ENCODE results near the gene TMEM132D. TPM values are rescaled to one million over a fixed set of nuclear protein-coding genes. Genes with fewer than 3 reads are reported as not detected.

TMEM132D gene
- total RNA-seq, 1 donor from 2014 or later: not detected

DNA sequence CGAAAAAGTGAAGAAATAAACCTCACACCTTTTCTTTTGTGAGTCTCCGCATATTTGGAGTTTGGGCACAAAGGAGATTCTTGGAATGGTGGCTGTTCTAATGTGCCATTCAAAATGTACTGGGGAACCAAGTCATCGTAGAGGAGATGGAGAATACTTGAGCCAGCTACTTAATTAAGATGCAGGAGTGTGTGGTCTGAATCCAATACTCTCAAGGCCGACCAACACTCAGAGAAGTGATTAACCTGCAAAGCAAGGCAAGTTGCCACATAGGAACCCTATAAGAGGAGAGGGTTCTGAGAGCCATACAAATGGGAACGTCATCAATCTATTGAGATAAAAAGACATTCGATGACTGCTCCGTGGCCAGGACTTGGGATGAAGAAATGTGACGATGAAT lies 603.8 kb downstream of the TMEM132D start:
- no peak overlapping the region for H3K4me3 ChIP-seq
- intact Hi-C loops (cut with DNase I): loop anchor here (5.0 kb wide), 1 partner anchor 382 kb away; no protein-coding TSS in a partner anchor
- TF ChIP-seq POLR2AphosphoS5 (IDR thresholded peaks at IDR 0.05; ENCODE audit: insufficient read depth in 1 of 2, low read depth in 1 of 2) (no peak), POLR2A (IDR thresholded peaks at IDR 0.05) (no peak)
- TF ChIP-seq, protein P1, sequence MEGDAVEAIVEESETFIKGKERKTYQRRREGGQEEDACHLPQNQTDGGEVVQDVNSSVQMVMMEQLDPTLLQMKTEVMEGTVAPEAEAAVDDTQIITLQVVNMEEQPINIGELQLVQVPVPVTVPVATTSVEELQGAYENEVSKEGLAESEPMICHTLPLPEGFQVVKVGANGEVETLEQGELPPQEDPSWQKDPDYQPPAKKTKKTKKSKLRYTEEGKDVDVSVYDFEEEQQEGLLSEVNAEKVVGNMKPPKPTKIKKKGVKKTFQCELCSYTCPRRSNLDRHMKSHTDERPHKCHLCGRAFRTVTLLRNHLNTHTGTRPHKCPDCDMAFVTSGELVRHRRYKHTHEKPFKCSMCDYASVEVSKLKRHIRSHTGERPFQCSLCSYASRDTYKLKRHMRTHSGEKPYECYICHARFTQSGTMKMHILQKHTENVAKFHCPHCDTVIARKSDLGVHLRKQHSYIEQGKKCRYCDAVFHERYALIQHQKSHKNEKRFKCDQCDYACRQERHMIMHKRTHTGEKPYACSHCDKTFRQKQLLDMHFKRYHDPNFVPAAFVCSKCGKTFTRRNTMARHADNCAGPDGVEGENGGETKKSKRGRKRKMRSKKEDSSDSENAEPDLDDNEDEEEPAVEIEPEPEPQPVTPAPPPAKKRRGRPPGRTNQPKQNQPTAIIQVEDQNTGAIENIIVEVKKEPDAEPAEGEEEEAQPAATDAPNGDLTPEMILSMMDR (IDR thresholded peaks at IDR 0.05): no peak
- H3K4me1 ChIP-seq: no peaks in the 10 kb centered on the region
- H3K9me3 ChIP-seq: no peaks in the 10 kb centered on the region
- DNase-seq (ENCODE audit: extremely low spot score in 2 of 2): no peak
- H3K27ac ChIP-seq: no peak overlapping the region
- no peaks in the 10 kb centered on the region for H3K27me3 ChIP-seq
- H3K36me3 ChIP-seq: no peaks in the 10 kb centered on the region

DNA sequence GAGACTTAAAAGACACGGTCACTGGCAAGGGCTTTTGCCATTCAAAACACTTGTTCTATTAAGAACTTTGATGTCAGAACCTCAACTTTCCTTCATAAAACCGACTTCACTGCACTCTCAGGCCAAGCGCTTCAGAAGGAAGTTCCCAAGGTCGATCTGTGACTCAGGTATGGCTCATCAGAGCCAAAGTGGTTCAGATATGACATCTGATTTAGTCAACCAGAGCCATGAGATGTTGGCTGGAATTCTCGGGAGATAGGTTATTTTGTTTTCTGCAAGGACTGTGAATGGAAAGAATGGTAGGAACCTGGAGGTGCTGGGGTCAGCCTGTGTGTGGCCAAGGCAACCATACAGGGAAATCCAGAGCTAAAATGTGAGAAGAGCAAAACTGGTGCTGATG lies 604.9 kb downstream of the TMEM132D start:
- TF ChIP-seq, protein P1 (IDR thresholded peaks at IDR 0.05): no peak
- TF ChIP-seq POLR2A (IDR thresholded peaks at IDR 0.05) (no peak), POLR2AphosphoS5 (IDR thresholded peaks at IDR 0.05; ENCODE audit: insufficient read depth in 1 of 2, low read depth in 1 of 2) (no peak)
- no peak for DNase-seq (ENCODE audit: extremely low spot score in 2 of 2)
- Histone ChIP-seq H3K36me3 (no peaks in the 10 kb centered on the region), H3K9me3 (no peaks in the 10 kb centered on the region), H3K4me1 (no peaks in the 10 kb centered on the region), H3K27me3 (no peaks in the 10 kb centered on the region), H3K4me3 (no peak overlapping the region), H3K27ac (no peak overlapping the region)
- intact Hi-C loops (cut with DNase I): no loop called here

- Histone ChIP-seq H3K4me3 (no peak overlapping the region), H3K36me3 (no peaks in the 10 kb centered on the region), H3K27me3 (no peaks in the 10 kb centered on the region), H3K4me1 (no peaks in the 10 kb centered on the region), H3K9me3 (no peaks in the 10 kb centered on the region), H3K27ac (no peak overlapping the region)
- intact Hi-C loops (cut with DNase I): no loop called here
- no peak for DNase-seq (ENCODE audit: extremely low spot score in 2 of 2)
- TF ChIP-seq, protein P1 (IDR thresholded peaks at IDR 0.05): no peak
- TF ChIP-seq POLR2A (IDR thresholded peaks at IDR 0.05) (no peak), POLR2AphosphoS5 (IDR thresholded peaks at IDR 0.05; ENCODE audit: insufficient read depth in 1 of 2, low read depth in 1 of 2) (no peak)
Observed at GRCh38 chr12:129296671-129297070, 607.2 kb downstream of the TMEM132D start.

DNA sequence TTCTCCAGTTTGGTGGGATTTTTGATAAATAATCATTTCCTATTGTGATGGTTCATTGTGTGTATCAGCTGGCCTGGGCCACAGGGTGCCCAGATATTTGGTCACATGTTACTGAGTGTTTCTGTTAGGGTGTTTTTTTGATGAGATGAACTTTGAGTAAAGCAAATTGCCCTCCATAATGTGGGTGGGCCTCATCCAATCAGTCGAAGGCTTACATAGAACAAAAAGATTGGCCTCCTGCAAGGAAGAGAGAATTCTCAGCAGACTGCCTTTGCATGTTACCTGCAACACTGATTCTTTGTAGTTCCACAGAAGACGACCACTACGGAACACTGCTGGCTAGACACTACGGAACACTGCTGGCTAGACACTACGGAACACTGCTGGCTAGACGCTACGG lies 609.0 kb downstream of the TMEM132D start:
- no peaks in the 10 kb centered on the region for H3K36me3 ChIP-seq
- intact Hi-C loops (cut with DNase I): no loop called here
- no peaks in the 10 kb centered on the region for H3K27me3 ChIP-seq
- TF ChIP-seq, protein P1 (IDR thresholded peaks at IDR 0.05): no peak
- no peak for TF ChIP-seq POLR2A (IDR thresholded peaks at IDR 0.05)
- no peak for TF ChIP-seq POLR2AphosphoS5 (IDR thresholded peaks at IDR 0.05; ENCODE audit: insufficient read depth in 1 of 2, low read depth in 1 of 2)
- H3K4me3 ChIP-seq: no peak overlapping the region
- H3K9me3 ChIP-seq: no peaks in the 10 kb centered on the region
- no peak for DNase-seq (ENCODE audit: extremely low spot score in 2 of 2)
- H3K27ac ChIP-seq: no peak overlapping the region
- no peaks in the 10 kb centered on the region for H3K4me1 ChIP-seq

GRCh38 chr12:129279771-129280170 lies 624.1 kb downstream of the TMEM132D start:
- Histone ChIP-seq H3K4me1 (no peaks in the 10 kb centered on the region), H3K36me3 (no peaks in the 10 kb centered on the region), H3K4me3 (no peak overlapping the region), H3K27ac (no peak overlapping the region), H3K9me3 (no peaks in the 10 kb centered on the region), H3K27me3 (no peaks in the 10 kb centered on the region)
- TF ChIP-seq POLR2A (IDR thresholded peaks at IDR 0.05): no peak
- no peak for TF ChIP-seq POLR2AphosphoS5 (IDR thresholded peaks at IDR 0.05; ENCODE audit: insufficient read depth in 1 of 2, low read depth in 1 of 2)
- TF ChIP-seq, protein P1 (IDR thresholded peaks at IDR 0.05): no peak
- DNase-seq (ENCODE audit: extremely low spot score in 2 of 2): no peak
- intact Hi-C loops (cut with DNase I): no loop called here

Data from vagina (tissue), 2 donors.